ENCODE data around the gene BAZ1A. TPM values are rescaled to one million over a fixed set of nuclear protein-coding genes. Genes with fewer than 3 reads are reported as not detected.

BAZ1A gene
- total and polyA plus RNA-seq, 9 of the 15 experiments (the other 6 are each of a cell fraction or from before 2014, with no cell fraction given): 22.0 to 71.2 (median 39.1) TPM

DNA sequence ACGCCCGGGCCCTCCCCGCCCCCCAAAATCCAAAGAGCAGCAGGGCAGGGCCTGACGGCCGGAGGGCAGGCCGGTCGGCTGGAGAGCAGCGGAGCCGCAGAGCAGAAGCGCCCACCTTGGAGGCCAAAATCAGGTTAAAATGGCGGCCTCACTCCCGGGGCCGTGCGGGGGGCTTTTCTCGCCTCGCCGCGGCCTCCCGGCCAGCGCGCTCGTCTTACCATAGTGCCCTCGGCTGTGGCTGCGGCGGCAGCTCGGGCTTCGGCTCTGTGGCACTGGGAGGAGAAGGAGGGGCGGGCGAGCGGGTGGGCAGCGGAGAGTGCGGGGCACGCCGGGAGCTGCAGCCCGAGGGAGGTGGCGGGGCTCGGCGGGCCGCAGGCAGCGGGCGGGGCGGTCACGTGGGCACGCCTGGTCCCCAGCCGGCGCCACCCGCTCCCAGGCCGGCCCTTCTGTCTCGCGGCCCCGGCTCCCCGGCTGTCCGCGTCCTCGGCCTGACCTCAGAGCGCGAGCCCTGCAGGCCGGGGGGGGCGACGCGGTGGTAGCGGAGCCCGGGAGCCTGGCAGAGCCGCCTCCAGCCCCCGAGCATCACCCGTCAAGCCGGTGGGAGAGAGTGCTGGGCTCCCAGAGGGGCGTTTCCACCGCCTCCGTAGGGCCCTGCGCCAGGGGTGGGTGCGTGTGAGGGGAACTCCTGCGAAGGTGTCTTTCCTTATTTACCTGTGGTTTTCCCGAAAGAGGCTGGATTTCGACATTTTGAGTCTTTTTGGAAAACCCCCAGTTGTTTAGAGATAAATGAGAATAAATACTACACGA lies 160.6 kb downstream of the BAZ1A start, which contains the start of gene CFL2 (continued):
- TF ChIP-seq, protein P1, sequence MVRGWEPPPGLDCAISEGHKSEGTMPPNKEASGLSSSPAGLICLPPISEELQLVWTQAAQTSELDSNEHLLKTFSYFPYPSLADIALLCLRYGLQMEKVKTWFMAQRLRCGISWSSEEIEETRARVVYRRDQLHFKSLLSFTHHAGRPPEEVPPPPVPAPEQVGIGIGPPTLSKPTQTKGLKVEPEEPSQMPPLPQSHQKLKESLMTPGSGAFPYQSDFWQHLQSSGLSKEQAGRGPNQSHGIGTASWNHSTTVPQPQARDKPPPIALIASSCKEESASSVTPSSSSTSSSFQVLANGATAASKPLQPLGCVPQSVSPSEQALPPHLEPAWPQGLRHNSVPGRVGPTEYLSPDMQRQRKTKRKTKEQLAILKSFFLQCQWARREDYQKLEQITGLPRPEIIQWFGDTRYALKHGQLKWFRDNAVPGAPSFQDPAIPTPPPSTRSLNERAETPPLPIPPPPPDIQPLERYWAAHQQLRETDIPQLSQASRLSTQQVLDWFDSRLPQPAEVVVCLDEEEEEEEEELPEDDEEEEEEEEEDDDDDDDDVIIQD (CRISPR knock-in tag; IDR thresholded peaks at IDR 0.05): no peak
- TF ChIP-seq GABPA (tag; conservative IDR thresholded peaks at IDR 0.05; ENCODE audit: low read depth) (peak; percentile 15; the same call in 1 of the 2 replicates), ZNF239 (CRISPR knock-in tag; IDR thresholded peaks at IDR 0.05) (no peak), PHF8 (IDR thresholded peaks at IDR 0.05; ENCODE audit: borderline replicate concordance, low read length) (peak; percentile 66; the same call in 1 of the 2 replicates), CCNT2 (IDR thresholded peaks at IDR 0.05; ENCODE audit: borderline replicate concordance, extremely low read depth, insufficient read length, low read depth, low read length) (peak; percentile 49), YY1 (IDR thresholded peaks at IDR 0.05; ENCODE audit: borderline replicate concordance in 1 of 3, control insufficient read depth in 1 of 3, extremely low read depth in 1 of 3, insufficient read depth in 3 of 3, insufficient read length in 1 of 3, insufficient replicate concordance in 2 of 3, low read depth in 1 of 3, low read length in 2 of 3) (peak; percentile 48 to 85 (median 80)), MCM5 (IDR thresholded peaks at IDR 0.05; ENCODE audit: low read depth) (no peak), CTBP1 (IDR thresholded peaks at IDR 0.05; ENCODE audit: borderline replicate concordance) (peak; percentile 60; the same call in 1 of the 2 replicates), ZBTB7A (IDR thresholded peaks at IDR 0.05; ENCODE audit: borderline replicate concordance, control insufficient read depth, low read depth, low read length) (peak; percentile 63; the same call in 1 of the 2 replicates), ZFX (CRISPR knock-in tag; IDR thresholded peaks at IDR 0.05) (peak; percentile 90), L3MBTL2 (IDR thresholded peaks at IDR 0.05) (peak; percentile 59; the same call in 1 of the 2 replicates), USF2 (CRISPR knock-in tag; IDR thresholded peaks at IDR 0.05) (peak; percentile 73), NR2C2 (CRISPR knock-in tag; IDR thresholded peaks at IDR 0.05) (no peak), NR2C2 (tag; IDR thresholded peaks at IDR 0.05) (peak; percentile 38; the same call in 1 of the 2 replicates), SMAD4 (CRISPR knock-in tag; conservative IDR thresholded peaks at IDR 0.05) (peak; percentile 68), HNRNPL (IDR thresholded peaks at IDR 0.05; ENCODE audit: low read depth, low read length) (peak; percentile 43; the same call in 1 of the 2 replicates), RBM22 (IDR thresholded peaks at IDR 0.05; ENCODE audit: low read depth, low read length, poor library complexity, severe bottlenecking) (no peak), PHF20 (IDR thresholded peaks at IDR 0.05; ENCODE audit: partially characterized antibody) (peak; percentile 8), PURB (CRISPR knock-in tag; IDR thresholded peaks at IDR 0.05; ENCODE audit: low read depth) (no peak), BHLHE40 (IDR thresholded peaks at IDR 0.05; ENCODE audit: low read length) (peak; percentile 59)
- TF ChIP-seq, protein P2, sequence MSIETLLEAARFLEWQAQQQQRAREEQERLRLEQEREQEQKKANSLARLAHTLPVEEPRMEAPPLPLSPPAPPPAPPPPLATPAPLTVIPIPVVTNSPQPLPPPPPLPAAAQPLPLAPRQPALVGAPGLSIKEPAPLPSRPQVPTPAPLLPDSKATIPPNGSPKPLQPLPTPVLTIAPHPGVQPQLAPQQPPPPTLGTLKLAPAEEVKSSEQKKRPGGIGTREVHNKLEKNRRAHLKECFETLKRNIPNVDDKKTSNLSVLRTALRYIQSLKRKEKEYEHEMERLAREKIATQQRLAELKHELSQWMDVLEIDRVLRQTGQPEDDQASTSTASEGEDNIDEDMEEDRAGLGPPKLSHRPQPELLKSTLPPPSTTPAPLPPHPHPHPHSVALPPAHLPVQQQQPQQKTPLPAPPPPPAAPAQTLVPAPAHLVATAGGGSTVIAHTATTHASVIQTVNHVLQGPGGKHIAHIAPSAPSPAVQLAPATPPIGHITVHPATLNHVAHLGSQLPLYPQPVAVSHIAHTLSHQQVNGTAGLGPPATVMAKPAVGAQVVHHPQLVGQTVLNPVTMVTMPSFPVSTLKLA (conservative IDR thresholded peaks at IDR 0.05): peak in 1 of 2 experiments; percentile 35; a peak in 1 of 4 replicates
- TF ChIP-seq, protein P3, sequence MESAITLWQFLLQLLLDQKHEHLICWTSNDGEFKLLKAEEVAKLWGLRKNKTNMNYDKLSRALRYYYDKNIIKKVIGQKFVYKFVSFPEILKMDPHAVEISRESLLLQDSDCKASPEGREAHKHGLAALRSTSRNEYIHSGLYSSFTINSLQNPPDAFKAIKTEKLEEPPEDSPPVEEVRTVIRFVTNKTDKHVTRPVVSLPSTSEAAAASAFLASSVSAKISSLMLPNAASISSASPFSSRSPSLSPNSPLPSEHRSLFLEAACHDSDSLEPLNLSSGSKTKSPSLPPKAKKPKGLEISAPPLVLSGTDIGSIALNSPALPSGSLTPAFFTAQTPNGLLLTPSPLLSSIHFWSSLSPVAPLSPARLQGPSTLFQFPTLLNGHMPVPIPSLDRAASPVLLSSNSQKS (CRISPR knock-in tag; IDR thresholded peaks at IDR 0.05): no peak
